GM23338 (cell line): ENCODE data around the gene PCDHB14. TPM values are rescaled to one million over a fixed set of nuclear protein-coding genes. Genes with fewer than 3 reads are reported as not detected.

ENCODE experiments used
- ATAC-seq: fragments of 200-7000 bp; cut with Tn5 transposase; 3 replicates; pipeline ENCODE4 v1.9.1; 2020
- DNase-seq: peaks from one replicate; pipeline ENCODE4 v3.0.0-alpha.2; 2015; ENCODE audit warnings: low spot score
- H2AFZ ChIP-seq: fragments of 200-600 bp; sonication (generic); 2 replicates; pipeline ENCODE4 v1.8.0; 2016; ENCODE audit warnings: antibody characterized with exemption, mild to moderate bottlenecking, moderate library complexity
- H3F3A ChIP-seq: fragments of 200-600 bp; sonication (generic); replicated peaks from 2 replicates; pipeline ENCODE4 v1.8.0; 2017; ENCODE audit warnings: antibody characterized with exemption, mixed run types, low read depth
- H3K27ac ChIP-seq: fragments of 200-600 bp; sonication (generic); 2 replicates; pipeline ENCODE4 v1.6.1; 2016; ENCODE audit warnings: low read depth
- H3K27me3 ChIP-seq: fragments of 200-600 bp; sonication (generic); 2 replicates; pipeline ENCODE4 v1.8.0; 2016; ENCODE audit warnings: mild to moderate bottlenecking, mixed run types, moderate library complexity; ENCODE audit not compliant: insufficient read depth
- H3K36me3 ChIP-seq: fragments of 200-600 bp; sonication (generic); 2 replicates; pipeline ENCODE4 v1.8.0; 2016; ENCODE audit warnings: mild to moderate bottlenecking; ENCODE audit not compliant: insufficient read depth
- H3K4me1 ChIP-seq: fragments of 200-600 bp; sonication (generic); 2 replicates; pipeline ENCODE4 v1.8.0; 2016; ENCODE audit warnings: mild to moderate bottlenecking, moderate library complexity; ENCODE audit not compliant: insufficient read depth
- H3K4me2 ChIP-seq: fragments of 200-600 bp; sonication (generic); 2 replicates; pipeline ENCODE4 v1.7.1; 2017; ENCODE audit warnings: mixed run types
- H3K4me3 ChIP-seq: fragments of 200-600 bp; sonication (generic); 2 replicates; pipeline ENCODE4 v1.6.1; 2016; ENCODE audit warnings: mixed run types
- H3K79me2 ChIP-seq: fragments of 200-600 bp; sonication (generic); replicated peaks from 2 replicates; pipeline ENCODE4 v1.8.0; 2017; ENCODE audit warnings: mild to moderate bottlenecking; ENCODE audit not compliant: insufficient read depth
- H3K9me2 ChIP-seq: fragments of 200-600 bp; sonication (generic); 2 replicates; pipeline ENCODE4 v1.8.0; 2017; ENCODE audit not compliant: insufficient read depth
- H4K20me1 ChIP-seq: fragments of 200-600 bp; sonication (generic); replicated peaks from 2 replicates; pipeline ENCODE4 v1.8.0; 2017; ENCODE audit warnings: mild to moderate bottlenecking; ENCODE audit not compliant: insufficient read depth
- H3K27ac Mint-ChIP-seq: 2 replicates; pipeline ENCODE4 v1.8.0; 2020; ENCODE audit warnings: inconsistent platforms, mild to moderate bottlenecking, moderate library complexity, mixed read lengths
- H3K27me3 Mint-ChIP-seq: 3 replicates; pipeline ENCODE4 v1.8.0; 2022; ENCODE audit warnings: low read depth, mild to moderate bottlenecking, moderate library complexity, mixed read lengths, inconsistent platforms; ENCODE audit not compliant: insufficient read depth, poor library complexity
- H3K36me3 Mint-ChIP-seq: 3 replicates; pipeline ENCODE4 v1.8.0; 2021; ENCODE audit warnings: low read depth, mild to moderate bottlenecking, inconsistent platforms, moderate library complexity, mixed read lengths
- H3K4me1 Mint-ChIP-seq: 3 replicates; pipeline ENCODE4 v1.8.0; 2020; ENCODE audit warnings: mild to moderate bottlenecking, inconsistent platforms, mixed read lengths
- H3K4me3 Mint-ChIP-seq: 3 replicates; pipeline ENCODE4 v1.8.0; 2021; ENCODE audit warnings: moderate library complexity, mild to moderate bottlenecking, inconsistent platforms, mixed read lengths
- H3K9me3 Mint-ChIP-seq: 3 replicates; pipeline ENCODE4 v1.8.0; 2020; ENCODE audit warnings: moderate library complexity, mild to moderate bottlenecking, inconsistent platforms, mixed read lengths
- CREB1 ChIP-seq: fragments of 250-450 bp; sonication (Bioruptor Pico); IDR thresholded peaks from 2 replicates; pipeline ENCODE4 v1.5.0; 2020; ENCODE audit warnings: low read depth, mild to moderate bottlenecking, moderate library complexity
- EZH2 ChIP-seq: fragments of 200-600 bp; sonication (generic); IDR thresholded peaks from one replicate; pipeline ENCODE4 v1.8.0; 2017; ENCODE audit warnings: antibody characterized with exemption, mild to moderate bottlenecking, low read depth; ENCODE audit not compliant: unreplicated experiment
- EZH2phosphoT487 ChIP-seq: fragments of 200-600 bp; sonication (generic); IDR thresholded peaks from one replicate; pipeline ENCODE4 v1.8.1; 2018; ENCODE audit warnings: antibody characterized with exemption; ENCODE audit not compliant: unreplicated experiment
- NANOG ChIP-seq: IDR thresholded peaks from 2 replicates; pipeline ENCODE4 v1.6.1; 2016; ENCODE audit warnings: antibody characterized with exemption, borderline replicate concordance
- POLR2AphosphoS5 ChIP-seq: IDR thresholded peaks from 2 replicates; pipeline ENCODE4 v1.6.1; 2016; ENCODE audit warnings: antibody characterized with exemption, low read depth
- ZNF114 ChIP-seq: fragments of 250-450 bp; sonication (Bioruptor Pico); IDR thresholded peaks from 2 replicates; pipeline ENCODE4 v1.5.0; 2020; ENCODE audit warnings: mild to moderate bottlenecking, moderate library complexity
- ZNF331 ChIP-seq: fragments of 250-450 bp; sonication (Bioruptor Pico); IDR thresholded peaks from 2 replicates; pipeline ENCODE4 v1.5.0; 2020; ENCODE audit warnings: low read depth, mild to moderate bottlenecking, moderate library complexity
- polyA plus RNA-seq: library from polyadenylated mRNA; unstranded; fragments of >200 nt; fragmentation: Nextera tagmentation; extraction: Ambion mirVana; gene quantifications from 2 replicates; pipeline ENCODE4 v1.2.1, GENCODE V29; 2016
- total RNA-seq: library from RNA; depleted of rRNA; stranded (reverse); fragments of >200 nt; shearing (Covaris generic); gene quantifications from 2 replicates; pipeline ENCODE4 v1.2.3, GENCODE V29; 2014
- TF ChIP-seq, protein P1 (sequence below), 2 experiments: fragments of 200-600 bp in 1 of 2; sonication (generic) in 1 of 2; conservative IDR thresholded peaks; 2 replicates each; pipeline versions ENCODE4 v1.5.1 to v1.6.1; 2016 to 2017; ENCODE audit warnings: antibody characterized with exemption in 2 of 2, low read depth in 2 of 2, mild to moderate bottlenecking in 2 of 2, moderate library complexity in 1 of 2
- TF ChIP-seq, protein P2 (sequence below): IDR thresholded peaks from 2 replicates; pipeline ENCODE4 v1.6.1; 2016; ENCODE audit warnings: antibody characterized with exemption
- TF ChIP-seq, protein P3 (sequence below): IDR thresholded peaks from one replicate; pipeline ENCODE4 v1.6.1; 2018; ENCODE audit warnings: antibody characterized with exemption; ENCODE audit not compliant: unreplicated experiment

Gene PCDHB14
- total and polyA plus RNA-seq, 2 experiments from 2014 or later = 0.71 to 4.1 TPM

DNA sequence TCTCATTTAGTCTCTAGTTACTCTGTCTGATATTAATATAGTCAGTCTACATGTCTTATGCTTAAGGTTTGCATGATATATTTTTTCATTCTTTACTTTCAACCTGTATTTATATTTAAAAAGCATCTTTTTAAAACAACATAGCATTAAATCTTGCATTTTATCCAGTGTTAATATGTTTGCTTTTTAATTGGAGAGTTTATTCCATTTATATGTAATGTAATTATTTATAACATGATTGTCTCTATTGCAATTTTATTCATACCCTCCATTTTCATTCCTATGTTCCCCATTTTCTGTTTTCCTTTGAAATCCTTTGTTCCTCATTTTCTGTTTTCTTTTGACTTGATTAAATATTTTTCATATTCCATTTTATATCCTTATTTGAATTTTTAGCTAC, 35.3 kb downstream of the PCDHB14 start (continued):
- TF ChIP-seq, protein P1, sequence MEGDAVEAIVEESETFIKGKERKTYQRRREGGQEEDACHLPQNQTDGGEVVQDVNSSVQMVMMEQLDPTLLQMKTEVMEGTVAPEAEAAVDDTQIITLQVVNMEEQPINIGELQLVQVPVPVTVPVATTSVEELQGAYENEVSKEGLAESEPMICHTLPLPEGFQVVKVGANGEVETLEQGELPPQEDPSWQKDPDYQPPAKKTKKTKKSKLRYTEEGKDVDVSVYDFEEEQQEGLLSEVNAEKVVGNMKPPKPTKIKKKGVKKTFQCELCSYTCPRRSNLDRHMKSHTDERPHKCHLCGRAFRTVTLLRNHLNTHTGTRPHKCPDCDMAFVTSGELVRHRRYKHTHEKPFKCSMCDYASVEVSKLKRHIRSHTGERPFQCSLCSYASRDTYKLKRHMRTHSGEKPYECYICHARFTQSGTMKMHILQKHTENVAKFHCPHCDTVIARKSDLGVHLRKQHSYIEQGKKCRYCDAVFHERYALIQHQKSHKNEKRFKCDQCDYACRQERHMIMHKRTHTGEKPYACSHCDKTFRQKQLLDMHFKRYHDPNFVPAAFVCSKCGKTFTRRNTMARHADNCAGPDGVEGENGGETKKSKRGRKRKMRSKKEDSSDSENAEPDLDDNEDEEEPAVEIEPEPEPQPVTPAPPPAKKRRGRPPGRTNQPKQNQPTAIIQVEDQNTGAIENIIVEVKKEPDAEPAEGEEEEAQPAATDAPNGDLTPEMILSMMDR (conservative IDR thresholded peaks at IDR 0.05; ENCODE audit: low read depth in 2 of 2) = no peak
- TF ChIP-seq EZH2phosphoT487 = no peak
- no peak for TF ChIP-seq ZNF331 (CRISPR knock-in tag)
- TF ChIP-seq NANOG = no peak
- TF ChIP-seq CREB1 (CRISPR knock-in tag) = no peak
- no peak for TF ChIP-seq EZH2
- TF ChIP-seq, protein P2, sequence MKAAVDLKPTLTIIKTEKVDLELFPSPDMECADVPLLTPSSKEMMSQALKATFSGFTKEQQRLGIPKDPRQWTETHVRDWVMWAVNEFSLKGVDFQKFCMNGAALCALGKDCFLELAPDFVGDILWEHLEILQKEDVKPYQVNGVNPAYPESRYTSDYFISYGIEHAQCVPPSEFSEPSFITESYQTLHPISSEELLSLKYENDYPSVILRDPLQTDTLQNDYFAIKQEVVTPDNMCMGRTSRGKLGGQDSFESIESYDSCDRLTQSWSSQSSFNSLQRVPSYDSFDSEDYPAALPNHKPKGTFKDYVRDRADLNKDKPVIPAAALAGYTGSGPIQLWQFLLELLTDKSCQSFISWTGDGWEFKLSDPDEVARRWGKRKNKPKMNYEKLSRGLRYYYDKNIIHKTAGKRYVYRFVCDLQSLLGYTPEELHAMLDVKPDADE = no peak

DNA sequence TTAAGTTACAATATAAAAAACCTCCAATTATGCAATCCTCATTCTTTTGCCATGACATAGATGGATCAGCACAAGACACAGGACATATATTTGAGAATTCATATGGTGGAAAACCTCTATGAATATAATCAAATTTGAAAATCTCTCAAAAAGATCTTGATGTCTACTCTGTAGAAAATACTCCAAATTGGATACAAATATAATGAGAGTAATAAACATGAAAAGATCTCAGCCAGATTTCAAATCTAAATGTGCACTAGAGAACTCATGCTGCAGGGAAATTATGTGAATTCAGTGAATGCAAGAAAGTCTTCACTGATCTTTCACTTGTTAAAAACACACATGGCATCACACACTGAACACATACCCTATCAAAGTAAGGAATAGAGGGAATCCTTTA, 35.8 kb downstream of the PCDHB14 start:
- peaks cover 60% of the 10 kb centered on the region; the same call in 2 of the 3 replicates for H3K36me3 Mint-ChIP-seq
- DNase-seq = no peak
- H3K4me3 ChIP-seq = no peak overlapping the region

More for the DNA sequence above, 35.8 kb downstream of the PCDHB14 start:
- Histone ChIP-seq H3K79me2 (no peaks in the 10 kb centered on the region), H3F3A (no peaks in the 10 kb centered on the region), H2AFZ (no peak overlapping the region), H3K4me2 (no peak overlapping the region), H3K27ac (no peak overlapping the region), H3K27me3 (no peaks in the 10 kb centered on the region), H3K4me1 (no peaks in the 10 kb centered on the region), H3K36me3 (peaks cover 39% of the 10 kb centered on the region), H4K20me1 (no peaks in the 10 kb centered on the region), H3K9me2 (no peaks in the 10 kb centered on the region)
- no peaks in the 10 kb centered on the region for H3K4me1 Mint-ChIP-seq
- H3K9me3 Mint-ChIP-seq = peaks cover 95% of the 10 kb centered on the region
- no peak overlapping the region for H3K27ac Mint-ChIP-seq
- TF ChIP-seq, protein P2 = no peak
- no peak for TF ChIP-seq CREB1 (CRISPR knock-in tag)
- TF ChIP-seq EZH2 = no peak
- TF ChIP-seq, protein P3, sequence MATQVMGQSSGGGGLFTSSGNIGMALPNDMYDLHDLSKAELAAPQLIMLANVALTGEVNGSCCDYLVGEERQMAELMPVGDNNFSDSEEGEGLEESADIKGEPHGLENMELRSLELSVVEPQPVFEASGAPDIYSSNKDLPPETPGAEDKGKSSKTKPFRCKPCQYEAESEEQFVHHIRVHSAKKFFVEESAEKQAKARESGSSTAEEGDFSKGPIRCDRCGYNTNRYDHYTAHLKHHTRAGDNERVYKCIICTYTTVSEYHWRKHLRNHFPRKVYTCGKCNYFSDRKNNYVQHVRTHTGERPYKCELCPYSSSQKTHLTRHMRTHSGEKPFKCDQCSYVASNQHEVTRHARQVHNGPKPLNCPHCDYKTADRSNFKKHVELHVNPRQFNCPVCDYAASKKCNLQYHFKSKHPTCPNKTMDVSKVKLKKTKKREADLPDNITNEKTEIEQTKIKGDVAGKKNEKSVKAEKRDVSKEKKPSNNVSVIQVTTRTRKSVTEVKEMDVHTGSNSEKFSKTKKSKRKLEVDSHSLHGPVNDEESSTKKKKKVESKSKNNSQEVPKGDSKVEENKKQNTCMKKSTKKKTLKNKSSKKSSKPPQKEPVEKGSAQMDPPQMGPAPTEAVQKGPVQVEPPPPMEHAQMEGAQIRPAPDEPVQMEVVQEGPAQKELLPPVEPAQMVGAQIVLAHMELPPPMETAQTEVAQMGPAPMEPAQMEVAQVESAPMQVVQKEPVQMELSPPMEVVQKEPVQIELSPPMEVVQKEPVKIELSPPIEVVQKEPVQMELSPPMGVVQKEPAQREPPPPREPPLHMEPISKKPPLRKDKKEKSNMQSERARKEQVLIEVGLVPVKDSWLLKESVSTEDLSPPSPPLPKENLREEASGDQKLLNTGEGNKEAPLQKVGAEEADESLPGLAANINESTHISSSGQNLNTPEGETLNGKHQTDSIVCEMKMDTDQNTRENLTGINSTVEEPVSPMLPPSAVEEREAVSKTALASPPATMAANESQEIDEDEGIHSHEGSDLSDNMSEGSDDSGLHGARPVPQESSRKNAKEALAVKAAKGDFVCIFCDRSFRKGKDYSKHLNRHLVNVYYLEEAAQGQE = no peak
- TF ChIP-seq POLR2AphosphoS5 = no peak
- no peak for TF ChIP-seq ZNF114 (CRISPR knock-in tag)
- no peak for TF ChIP-seq EZH2phosphoT487
- ATAC-seq = no peak
- H3K27me3 Mint-ChIP-seq = no peaks in the 10 kb centered on the region
- no peak overlapping the region for H3K4me3 Mint-ChIP-seq
